CD4-positive, alpha-beta T cell treated with Interleukin-2 at 100 ng/mL for 4 hours (primary cell): ENCODE results near the gene MAGI1.

Experiments
- DNase-seq: peaks from one replicate; pipeline ENCODE4 v3.0.0-alpha.2; 2020; ENCODE audit warnings: low spot score

The MAGI1 gene

DNA sequence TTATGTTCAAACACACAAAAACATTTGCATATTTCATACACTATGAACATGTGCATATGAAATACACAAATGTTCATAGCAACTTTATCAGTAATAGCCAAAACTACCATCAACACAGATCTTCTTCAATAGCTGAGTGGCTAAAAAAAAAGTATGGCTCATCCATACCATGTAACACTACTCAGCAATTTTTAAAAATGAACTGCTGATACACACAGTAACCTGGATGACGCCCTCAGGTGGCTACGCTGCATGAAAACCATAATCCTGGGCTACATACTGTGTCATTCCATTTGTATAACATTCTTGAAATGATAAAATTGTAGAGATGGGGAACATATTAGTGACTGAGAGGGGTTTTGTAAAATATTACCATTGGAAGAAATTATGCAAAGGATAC lies 243.6 kb downstream of the MAGI1 start:
- DNase-seq = no peak

DNA sequence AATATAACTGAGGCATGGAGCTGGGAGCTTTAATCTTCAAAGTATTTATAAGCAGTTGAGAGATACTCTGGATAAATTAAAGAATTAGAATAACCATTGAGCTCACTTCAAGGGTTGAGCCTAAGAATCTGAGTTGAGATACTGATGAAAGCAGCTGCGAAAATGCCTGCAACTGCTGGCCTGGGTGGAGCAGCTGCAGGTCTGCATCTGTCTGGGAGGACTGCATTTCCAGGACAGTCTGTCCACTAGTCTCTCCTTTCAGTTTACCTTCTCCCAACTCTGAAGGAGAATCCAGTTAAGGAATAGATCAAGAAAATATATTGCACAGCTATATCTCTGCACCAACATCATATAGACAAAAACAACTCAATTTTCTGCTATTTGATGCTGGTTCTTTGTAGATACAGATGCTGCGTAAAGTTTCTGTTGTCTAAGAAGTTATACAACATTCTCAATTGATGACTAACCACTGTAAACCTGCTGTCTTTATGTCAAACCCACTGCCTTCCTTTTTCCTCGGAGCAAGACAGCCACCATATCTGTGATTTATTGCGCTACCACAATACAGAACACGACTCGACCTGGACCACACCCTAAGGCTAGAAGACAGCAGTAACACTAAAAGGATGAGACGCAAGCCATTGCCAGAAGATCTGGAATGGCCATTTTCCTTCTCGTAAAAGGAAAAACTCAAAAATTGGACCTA lies 245.1 kb downstream of the MAGI1 start:
- no peak for DNase-seq

DNA sequence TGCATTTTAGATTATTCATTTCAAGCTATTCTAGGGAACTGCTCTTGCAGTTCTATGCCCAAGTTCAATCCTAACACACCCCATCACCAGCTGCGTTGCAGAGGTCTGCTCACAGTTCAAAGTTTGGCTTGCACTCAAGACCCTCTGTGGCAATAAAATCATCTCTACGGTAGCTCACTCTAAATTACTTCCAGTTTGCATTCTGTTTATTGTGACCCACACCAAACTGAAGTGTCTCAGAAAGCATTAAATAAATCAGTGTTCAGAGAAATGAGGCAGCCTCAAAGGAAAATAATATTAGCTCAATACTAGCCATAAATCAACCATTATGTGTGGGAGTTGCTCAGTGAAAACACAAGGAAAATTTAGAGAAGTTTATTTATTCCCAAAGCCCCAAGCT lies 250.3 kb downstream of the MAGI1 start:
- no peak for DNase-seq

DNA sequence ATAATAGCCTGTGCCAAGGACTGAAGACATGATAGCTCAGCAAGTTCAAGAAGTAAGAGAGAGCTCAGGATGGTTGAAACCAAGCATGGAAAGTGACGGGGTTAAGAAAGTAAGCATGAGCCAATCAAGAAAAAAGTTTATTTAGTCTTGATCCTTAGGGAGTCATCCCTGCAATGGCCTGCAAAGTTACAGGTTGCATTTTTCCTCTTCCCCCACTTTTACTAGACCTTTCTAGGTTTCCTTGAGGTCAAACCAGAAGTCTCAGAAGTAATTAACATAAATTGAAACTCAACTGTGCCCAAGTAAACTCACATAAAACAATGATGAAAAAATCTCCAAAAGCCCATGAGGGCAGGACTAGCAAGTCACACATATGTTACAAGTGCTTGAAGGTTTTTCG lies 250.9 kb downstream of the MAGI1 start:
- no peak for DNase-seq

DNA sequence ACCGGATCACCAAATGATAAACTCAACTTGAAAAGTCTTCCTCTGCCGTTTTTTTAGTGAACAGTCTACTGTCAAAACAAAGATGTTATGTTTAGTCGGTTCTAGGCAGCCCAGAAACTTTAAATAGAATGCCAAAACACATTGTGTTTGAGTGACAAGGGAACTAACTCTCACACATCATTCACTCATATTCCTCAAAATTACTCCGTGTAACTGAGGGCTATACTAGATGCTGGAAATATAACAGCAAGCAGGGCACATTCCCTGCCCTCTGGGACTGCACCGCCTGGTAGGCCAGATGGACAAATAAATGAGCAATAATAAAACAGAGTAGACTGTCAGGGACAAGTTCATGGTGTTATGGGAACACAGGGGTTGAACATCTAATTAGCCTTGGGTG lies 251.4 kb downstream of the MAGI1 start:
- DNase-seq = no peak

DNA sequence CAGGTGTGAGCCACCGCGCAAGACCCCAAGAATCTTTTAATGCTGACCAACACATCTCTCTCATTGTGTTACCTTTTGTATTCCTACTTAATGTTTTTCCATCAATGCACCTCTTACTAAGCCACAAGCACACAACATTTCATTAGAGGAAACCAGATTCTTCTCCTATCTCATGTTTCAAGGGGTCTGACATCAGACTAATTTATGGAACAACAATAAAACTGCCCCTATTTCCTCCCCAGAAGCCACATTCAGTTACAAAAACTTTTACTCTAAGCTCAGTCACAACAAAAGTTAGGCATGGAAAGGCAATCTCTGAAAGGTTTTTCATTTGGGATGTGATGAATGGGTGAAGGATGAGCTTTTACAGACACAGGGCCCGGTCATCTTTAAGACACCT lies 251.8 kb downstream of the MAGI1 start:
- no peak for DNase-seq

DNA sequence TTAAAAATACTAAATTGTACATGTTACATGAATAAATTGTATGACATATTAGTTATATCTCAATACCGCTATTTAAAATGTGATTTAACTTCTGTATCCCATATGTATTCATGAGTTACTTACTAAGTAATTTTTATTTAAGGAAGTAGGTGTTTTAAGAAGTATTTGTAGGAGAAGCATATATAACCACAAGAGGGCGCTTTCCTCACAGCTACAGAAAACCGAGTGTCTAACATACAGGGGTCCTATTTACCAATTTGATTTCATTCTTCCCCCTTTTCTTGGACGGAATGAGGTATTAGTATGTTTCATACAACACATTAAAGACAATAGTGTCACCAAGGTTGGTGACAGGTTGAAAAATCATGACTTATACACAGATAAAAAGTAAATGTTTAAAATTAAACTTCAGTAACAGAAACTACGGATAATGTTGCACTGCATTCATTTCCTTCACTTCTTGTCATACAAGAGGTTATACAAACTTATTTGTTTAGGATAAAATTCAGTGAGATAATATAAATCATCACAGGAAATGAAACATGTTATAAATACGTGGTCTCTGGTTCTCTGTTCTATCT lies 253.6 kb downstream of the MAGI1 start:
- DNase-seq = no peak

DNA sequence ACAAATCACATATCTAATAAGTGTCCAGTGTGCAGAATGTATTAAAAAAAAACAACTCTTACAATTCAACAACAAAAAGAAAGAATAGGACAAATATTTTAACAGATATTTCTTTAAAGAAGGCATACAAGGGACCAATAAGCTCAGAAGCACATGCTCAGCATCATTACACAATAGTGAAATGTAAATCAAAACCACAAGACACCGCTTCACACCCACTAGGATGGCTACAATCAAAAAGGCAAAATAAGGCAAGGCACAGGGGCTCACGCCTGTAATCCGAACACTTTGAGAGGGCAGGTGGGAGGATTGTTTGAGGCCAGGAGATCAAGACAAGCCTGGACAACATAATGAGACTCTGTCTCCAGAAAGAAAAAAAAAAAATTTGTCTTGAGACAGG lies 255.6 kb downstream of the MAGI1 start:
- no peak for DNase-seq

DNA sequence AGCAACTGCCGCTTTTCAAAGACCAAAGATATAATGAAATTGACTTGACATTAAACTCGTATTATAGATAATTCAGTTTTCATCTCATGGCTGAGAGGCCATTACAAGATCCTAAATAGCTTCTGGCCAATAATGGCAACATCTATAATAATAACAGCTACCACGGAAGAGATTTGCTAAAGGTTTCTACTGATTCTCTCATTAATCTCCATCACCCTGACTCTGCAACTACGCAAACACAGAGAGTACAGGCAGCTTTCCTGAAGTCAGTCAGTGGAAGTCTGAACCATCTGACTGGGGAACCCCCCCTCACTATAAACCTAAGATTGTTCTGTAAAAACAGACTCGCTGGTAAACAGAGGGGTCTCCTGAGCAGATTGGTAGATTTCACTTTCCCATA lies 257.1 kb downstream of the MAGI1 start:
- DNase-seq = no peak

DNA sequence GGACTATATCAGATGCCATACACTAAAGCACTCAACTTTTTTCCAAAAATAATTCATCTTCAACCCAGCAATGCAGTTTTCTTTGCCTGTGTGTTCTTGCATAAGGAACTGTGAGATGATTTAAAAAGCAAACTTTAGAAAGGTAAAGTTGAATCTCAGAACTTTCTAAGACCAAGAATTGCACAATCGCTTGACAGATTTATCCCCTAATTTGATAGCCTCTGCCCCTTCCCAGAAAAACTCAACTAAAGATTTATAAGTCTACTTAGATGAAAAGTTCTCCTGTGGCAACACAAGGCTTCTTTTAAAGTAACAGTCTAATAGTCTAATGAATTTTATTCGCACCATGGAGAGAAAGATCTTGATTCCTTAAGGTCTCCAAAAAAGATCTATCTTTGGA lies 259.3 kb downstream of the MAGI1 start:
- DNase-seq = no peak

DNA sequence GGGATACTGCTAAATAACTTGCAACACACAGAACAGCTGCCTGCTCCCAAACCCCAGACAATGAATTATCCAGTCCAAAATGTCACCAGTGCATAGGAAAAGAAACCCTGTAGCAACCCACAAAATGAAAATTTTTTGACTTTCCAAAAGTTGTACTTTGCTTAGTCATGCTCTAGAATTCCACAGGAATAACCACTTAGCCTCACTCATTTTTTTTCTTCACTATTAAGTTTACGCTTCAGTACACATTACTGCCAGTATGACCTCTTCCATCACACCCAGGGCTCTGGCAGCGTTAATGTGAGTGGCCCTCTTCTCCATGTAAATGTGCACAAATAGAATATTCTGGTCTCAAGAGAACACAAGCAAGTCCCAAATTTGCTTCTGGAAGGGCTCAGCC lies 259.8 kb downstream of the MAGI1 start:
- DNase-seq = no peak

DNA sequence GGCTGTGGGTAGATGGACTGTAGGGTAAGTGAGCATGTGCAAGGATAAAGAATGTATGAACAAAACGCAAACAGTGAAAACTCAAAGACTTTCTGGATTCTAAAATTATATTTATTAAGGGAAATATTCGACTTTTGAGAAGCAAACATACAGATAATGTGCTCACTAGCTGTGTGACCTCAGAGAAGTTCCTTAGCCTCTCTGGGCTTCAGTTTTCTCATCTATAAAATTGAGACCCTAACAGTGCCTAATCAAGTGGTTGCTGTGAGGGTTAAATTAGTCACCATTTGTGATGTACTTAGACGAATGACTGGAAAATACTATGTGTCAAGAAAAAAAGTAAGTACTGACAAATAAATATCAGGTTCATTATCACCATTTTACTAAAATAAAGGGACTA lies 261.7 kb downstream of the MAGI1 start:
- DNase-seq = no peak

DNA sequence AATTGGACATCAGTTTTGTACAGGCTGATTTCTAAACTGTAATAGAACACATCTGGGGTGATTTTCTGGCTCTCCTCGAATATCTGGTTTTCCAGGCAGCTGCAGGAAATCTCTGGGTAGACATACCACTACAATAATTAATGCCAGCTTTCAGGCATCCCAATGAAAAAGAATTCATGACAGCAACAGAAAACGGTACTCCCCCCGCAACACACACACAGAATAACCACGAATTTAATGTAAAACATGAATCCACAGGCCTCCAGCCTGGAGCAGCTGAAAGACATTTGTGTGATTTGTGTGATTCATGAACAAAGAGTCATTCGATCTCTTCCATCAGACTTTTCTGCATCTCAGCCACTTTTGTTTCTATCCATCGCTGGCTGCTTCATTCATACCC lies 262.2 kb downstream of the MAGI1 start:
- DNase-seq = no peak

DNA sequence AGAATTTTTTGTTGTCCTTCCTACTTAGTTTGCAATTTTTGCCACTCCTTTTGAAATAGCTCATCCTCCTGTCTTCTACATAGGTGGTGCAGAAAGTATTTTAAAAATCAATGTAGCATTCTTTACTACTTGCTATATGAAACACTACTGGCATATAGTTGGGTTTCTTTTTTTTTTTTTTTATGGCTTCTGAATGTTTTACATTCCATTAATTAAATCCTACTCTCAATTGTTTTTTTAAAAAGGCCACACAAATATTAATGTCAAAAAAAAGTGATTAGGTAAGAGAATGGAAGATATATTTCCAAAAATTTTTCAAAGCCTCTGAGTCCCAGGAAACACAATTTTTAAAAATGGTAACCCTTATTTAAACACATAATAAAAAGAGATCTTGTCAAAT lies 262.6 kb downstream of the MAGI1 start:
- DNase-seq = no peak

DNA sequence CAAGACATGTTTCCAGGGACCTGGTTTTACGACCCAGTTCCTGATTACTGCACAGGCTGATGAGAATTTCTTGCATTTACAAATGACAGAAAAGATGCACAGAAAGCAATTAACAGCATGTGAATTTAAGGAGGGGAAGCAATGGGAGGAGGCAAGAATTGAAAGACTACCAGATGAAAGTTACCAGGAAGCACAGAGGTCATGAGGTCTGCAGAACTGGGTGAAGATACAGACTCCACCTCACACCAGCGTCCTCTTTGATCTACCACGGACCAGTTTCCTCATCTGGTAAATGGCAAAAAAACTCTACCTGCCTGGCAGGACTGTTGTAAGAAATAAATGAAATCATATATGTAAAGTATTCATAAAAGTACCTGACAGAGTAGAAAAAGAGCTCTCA lies 266.0 kb downstream of the MAGI1 start:
- DNase-seq = no peak

DNA sequence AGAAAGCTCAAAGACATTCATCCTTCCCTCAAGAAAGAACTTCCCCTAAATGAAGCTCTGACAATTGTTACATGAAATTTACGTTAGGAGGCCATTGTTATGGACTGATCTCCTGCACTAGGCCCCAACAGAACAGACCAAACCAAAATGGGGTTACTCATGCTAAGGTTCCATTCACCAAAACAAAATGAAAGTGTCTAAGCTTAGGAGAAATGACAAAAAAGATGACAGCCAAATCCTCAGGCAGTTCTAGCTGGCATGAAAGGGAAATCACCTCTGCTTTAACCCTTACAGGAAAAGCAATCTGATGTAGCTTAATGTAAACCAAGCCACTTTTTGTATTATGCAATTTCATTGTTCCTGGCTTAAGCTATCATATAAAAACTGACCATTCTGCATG lies 271.2 kb downstream of the MAGI1 start:
- no peak for DNase-seq

DNA sequence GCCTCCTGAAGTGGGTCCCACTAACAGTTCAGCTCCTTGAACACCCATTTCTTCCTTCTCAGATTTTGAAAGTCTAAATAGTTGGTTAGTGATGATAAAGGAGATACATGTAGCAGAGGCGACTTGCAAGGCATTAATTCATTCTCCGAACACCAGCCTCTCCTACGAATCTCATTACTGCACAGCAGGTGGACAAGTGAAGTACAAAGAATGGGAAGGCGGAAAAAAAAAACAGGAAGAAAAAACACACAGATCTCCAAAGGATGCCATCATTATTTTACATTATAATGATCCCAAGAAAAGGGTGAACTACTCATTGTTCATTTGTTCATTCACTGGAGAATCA lies 276.5 kb downstream of the MAGI1 start:
- DNase-seq = no peak

DNA sequence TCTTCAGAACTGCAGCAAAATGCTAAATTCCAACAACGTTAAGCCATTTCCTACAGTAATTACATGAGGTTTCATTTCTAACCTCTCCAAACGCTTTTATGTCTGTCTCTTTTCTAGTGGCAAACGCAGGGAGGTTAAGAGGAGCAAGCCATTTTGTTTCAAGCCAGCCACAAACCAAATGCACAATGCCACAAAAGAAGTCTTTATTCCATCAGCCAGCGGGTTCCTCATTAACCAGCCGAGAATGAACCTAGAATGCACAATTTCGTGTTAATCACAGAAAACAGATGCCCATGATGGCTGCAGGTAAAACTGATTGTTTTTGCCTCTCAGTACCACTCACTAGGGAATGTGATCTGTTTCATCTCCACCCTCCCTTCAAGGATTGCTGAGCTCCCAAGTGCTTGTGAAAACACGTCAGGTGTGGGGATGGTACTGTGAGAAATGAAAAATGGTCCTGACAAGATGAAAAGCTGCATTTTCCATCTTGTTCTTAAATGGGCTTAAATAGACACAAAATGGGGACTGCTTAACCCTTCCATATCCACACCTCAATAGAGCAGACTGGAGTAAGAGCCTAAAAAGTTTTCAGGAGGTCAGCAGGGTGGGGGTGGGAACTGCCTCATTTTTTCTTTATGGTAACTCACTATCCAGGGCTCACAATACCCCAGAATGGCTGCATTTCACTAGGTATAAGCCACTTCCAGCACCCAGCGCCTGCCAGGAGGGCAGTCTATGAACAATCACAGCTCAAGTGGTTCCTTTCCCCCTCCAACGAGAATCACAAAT lies 277.1 kb downstream of the MAGI1 start:
- no peak for DNase-seq

DNA sequence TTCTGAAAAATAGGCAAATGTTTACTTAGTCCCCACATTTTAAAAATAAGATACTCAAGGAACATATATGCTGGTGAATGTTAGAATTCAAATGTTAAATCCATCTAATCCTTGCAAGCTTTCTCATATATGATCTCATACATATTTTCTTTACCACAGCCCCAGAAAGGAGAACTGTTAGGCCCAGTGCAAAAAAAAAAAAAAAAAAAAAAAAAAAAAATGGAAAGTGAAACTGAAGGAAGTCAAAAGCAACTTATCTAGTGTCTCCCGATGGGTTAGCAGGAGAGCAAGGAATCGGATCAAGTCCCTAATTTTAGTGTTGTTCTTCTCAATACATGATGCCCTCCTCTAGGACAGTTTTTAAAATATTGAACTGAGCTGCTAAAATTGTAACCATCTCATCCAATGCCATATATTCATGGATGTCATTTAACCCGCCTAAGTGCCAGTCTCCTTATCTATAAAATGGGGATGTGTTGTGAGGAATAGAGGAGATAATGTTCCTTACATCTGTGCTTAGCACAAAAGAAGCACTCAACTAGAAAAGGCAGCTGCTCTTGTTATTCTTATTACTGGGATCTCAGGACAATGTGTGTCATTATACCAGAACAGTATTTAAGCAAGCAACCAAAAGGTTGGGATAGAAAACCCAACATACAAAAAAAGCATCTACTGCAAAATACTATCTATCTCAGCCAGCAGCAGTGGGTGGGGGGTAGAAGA lies 279.7 kb downstream of the MAGI1 start:
- no peak for DNase-seq

DNA sequence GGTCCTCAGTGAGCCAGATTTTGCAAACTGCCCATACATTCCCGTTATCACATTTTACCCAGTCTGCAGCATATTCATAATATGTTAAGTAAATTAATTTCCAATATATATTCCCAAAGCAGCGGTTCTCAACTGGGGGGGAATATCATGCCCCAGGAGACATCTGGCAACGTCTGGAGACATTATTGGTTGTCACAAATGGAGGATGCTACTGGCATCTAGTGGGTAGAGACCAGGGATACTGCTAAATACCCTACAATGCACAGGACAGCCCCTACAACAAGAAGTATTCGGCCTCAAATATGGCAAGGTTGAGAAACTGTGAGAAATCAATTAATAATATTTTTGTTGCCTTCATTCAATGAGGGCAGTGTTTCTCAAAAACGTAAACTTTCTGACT lies 280.3 kb downstream of the MAGI1 start:
- no peak for DNase-seq

DNA sequence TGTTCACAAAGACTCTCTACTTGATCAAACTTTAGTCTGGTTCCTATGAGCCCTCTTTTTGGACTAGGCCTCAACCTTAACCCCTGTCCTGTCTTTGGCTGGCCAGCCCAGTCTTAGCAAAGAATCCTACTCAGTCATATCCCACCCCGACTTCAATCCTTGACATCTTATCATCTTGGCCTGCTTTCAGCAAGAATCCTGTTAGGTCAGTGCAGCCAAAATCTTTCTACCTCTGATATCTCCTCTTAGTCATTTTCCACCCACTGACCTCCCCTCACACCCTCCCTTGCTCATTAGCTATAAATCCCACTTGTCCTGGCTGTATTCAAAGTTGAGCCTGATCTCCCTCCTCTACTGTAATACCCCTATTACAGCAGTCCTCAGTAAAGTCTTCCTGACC lies 286.1 kb downstream of the MAGI1 start:
- DNase-seq = no peak

DNA sequence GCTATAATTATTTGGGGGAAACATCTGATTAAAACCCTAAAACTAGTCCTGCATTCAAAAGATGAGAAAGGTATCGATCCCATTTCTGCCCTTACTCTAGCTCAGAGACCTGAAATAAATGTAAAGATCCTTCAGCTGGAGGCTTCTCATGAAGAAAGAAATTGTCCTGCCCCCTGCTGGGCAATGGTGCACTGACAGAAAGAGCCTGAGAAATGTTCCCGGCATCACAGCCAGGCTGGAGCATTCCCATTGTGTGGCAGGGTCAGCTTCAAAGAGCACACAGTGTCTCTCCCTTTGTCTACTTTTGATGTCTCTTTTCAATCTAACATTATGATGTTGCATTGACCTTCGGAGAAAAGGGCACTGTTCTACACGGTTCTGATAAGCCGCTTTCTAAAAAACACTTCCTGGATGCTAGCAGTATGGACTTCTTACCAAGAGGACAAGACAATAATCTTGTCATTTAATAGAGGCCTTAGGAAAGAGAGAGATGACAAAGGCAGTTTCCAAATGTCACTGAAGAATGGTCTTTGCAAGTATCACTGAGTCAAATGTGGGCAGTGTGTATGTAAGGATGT lies 287.5 kb downstream of the MAGI1 start:
- DNase-seq = no peak

DNA sequence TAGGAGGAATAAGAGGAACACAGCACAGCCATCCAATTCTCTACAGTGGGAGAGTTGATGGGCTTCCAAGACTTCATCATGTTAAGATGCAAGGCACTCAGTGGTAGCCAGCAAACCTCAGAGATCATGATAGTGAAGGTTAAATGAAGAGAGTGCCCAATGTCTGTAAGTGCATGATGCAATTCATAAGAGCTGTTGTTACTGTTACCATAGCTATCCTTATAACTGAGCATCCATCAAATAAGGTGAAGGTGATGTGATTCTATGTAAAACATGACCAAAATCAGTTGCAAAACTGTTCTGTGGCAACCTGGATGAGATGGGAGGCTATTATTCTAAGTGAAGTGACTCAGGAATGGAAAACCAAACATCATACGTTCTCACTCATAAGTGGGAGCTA lies 289.7 kb downstream of the MAGI1 start:
- DNase-seq = no peak
